Small intestine (tissue), 7 donors: ENCODE measurements around the gene E2F4. TPM values are rescaled to one million over a fixed set of nuclear protein-coding genes. Genes with fewer than 3 reads are reported as not detected.

Experiments used
- DNase-seq, 2 donors: peaks; one replicate each; pipeline versions ENCODE4 v3.0.0 to v3.0.0-alpha.2; 2013
- FAIRE-seq: peaks from 2 replicates; lab custom pipeline; 2012; peaks lifted over from hg19 to GRCh38; lab: Jason Lieb, UNC
- H3K27ac ChIP-seq, 3 donors: one replicate each; pipeline ENCODE4 v1.5.1; 2013; ENCODE audit warnings: low read length in 2 of 3, mild to moderate bottlenecking in 2 of 3, control low read depth in 1 of 3, inconsistent platforms in 1 of 3, low read depth in 1 of 3, moderate library complexity in 1 of 3
- H3K27me3 ChIP-seq, 3 donors: one replicate each; pipeline ENCODE4 v1.6.1; 2013; ENCODE audit warnings: low read length in 3 of 3, inconsistent platforms in 1 of 3; ENCODE audit not compliant: control insufficient read depth in 3 of 3, insufficient read depth in 3 of 3
- H3K36me3 ChIP-seq, 3 donors: one replicate each; pipeline ENCODE4 v1.6.1; 2013; ENCODE audit warnings: low read length in 3 of 3, inconsistent platforms in 1 of 3, low read depth in 1 of 3, mild to moderate bottlenecking in 1 of 3, moderate library complexity in 1 of 3; ENCODE audit not compliant: control insufficient read depth in 3 of 3, insufficient read depth in 2 of 3
- H3K4me1 ChIP-seq, 3 donors: one replicate each; pipeline ENCODE4 v1.6.1; 2013; ENCODE audit warnings: low read length in 2 of 3, inconsistent platforms in 1 of 3, low read depth in 1 of 3, mild to moderate bottlenecking in 1 of 3, moderate library complexity in 1 of 3; ENCODE audit not compliant: control insufficient read depth in 3 of 3, insufficient read depth in 2 of 3
- H3K4me3 ChIP-seq, 3 donors: one replicate each; pipeline ENCODE4 v1.5.1; 2013; ENCODE audit warnings: low read length in 3 of 3, control low read depth in 1 of 3, inconsistent platforms in 1 of 3, low read depth in 1 of 3, mild to moderate bottlenecking in 1 of 3, moderate library complexity in 1 of 3
- H3K9me3 ChIP-seq, 2 donors: one replicate each; pipeline ENCODE4 v1.6.1; 2013; ENCODE audit warnings: low read depth in 1 of 2, low read length in 1 of 2; ENCODE audit not compliant: control insufficient read depth in 2 of 2, insufficient read depth in 1 of 2
- WGBS, 3 donors: extraction: QIAGEN DNeasy Blood & Tissue Kit; methylation state at CpG; one replicate each; pipeline ENCODE4 v1.1.7; 2013; 5-methylcytosine and 5-hydroxymethylcytosine counted together
- polyA plus RNA-seq, 4 donors: library from polyadenylated mRNA; stranded (reverse) in 3 of 4; unstranded in 1 of 4; fragments of 200-250 nt in 3 of 4; fragments of 120-200 nt in 1 of 4; gene quantifications; one replicate each; pipeline versions ENCODE4 v1.2.1 to v1.2.3, GENCODE V29; 2013
- donor health status: healthy with polysubstance abuse.
- donor health status: control.
- donor health status: control.
- donor health status: Bipolar disorder and iron deficiency.
- donor health status: healthy.

E2F4 gene
- polyA plus RNA-seq, 4 donors = 48.6 to 63.7 (median 58.3) TPM

DNA sequence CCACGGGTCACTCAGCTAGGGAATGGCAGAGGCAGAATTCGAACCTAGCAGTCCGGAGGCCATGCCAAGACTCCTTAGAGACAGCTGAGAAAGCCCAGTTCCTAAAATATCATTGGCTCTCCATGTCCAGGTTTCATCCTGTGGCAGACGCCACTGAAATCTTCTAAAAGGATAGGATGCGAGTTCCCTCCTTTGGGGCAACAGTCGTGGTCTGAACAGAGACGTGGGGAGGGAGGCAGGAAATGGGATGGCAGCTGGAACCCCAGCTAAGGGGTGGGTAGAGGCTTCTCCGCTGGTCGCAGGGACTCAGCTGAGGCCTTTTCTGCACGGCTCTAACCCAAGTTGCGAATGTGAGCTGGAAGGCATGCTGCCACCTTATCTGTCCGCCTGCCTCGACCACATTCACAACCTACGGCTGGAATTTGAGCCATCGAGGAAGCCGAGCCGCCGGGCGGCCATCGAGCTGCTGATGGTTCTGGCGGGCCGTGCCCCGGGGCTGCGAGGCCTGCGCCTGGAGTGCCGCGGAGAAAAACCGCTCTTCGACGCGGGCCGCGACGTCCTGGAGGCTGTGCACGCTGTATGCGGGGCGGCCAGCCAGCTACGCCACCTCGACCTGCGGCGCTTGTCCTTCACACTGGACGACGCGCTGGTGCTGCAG, 29.3 kb upstream of the E2F4 start:
- no peak overlapping the region for H3K27ac ChIP-seq
- H3K4me3 ChIP-seq = peak overlapping the region in 2 of 3 donors; percentile 7 to 23
- no peaks in the 10 kb centered on the region for H3K9me3 ChIP-seq
- 16 to 35% (median 27%) methylated on average over 43 to 44 of the region's 44 CpGs for WGBS, 3 donors
- DNase-seq (peak in 1 of 2 donors; percentile 16), FAIRE-seq (no peak)
- peaks cover 4 to 52% (median 24%) of the 10 kb centered on the region in 3 donors for H3K4me1 ChIP-seq
- H3K36me3 ChIP-seq = no peaks in the 10 kb centered on the region
- peaks cover 10 to 74% (median 13%) of the 10 kb centered on the region in 3 donors for H3K27me3 ChIP-seq

GRCh38 chr16:67163164-67163998, 28.6 kb upstream of the E2F4 start:
- Histone ChIP-seq H3K36me3 (no peaks in the 10 kb centered on the region), H3K27me3 (peaks cover 10 to 81% (median 13%) of the 10 kb centered on the region in 3 donors), H3K9me3 (no peaks in the 10 kb centered on the region), H3K4me3 (peak overlapping the region in 2 of 3 donors; percentile 23), H3K27ac (no peak overlapping the region), H3K4me1 (peaks cover 4 to 52% (median 24%) of the 10 kb centered on the region in 3 donors)
- peak in 1 of 2 donors; percentile 79 for DNase-seq
- no peak for FAIRE-seq
- 2 to 4% (median 2%) methylated on average over 81 to 99 of the region's 99 CpGs for WGBS, 3 donors

GRCh38 chr16:67163999-67164558, 27.9 kb upstream of the E2F4 start:
- Histone ChIP-seq H3K4me1 (peaks cover 4 to 46% (median 21%) of the 10 kb centered on the region in 3 donors), H3K36me3 (no peaks in the 10 kb centered on the region), H3K4me3 (peak overlapping the region in 2 of 3 donors; percentile 12 to 23), H3K9me3 (no peaks in the 10 kb centered on the region), H3K27ac (no peak overlapping the region), H3K27me3 (peaks cover 10 to 88% (median 13%) of the 10 kb centered on the region in 3 donors)
- 0 to 2% (median 2%) methylated on average over 31 to 34 of the region's 34 CpGs for WGBS, 3 donors
- DNase-seq = peak in 1 of 2 donors; percentile 29
- no peak for FAIRE-seq

- 1 to 2% (median 2%) methylated on average over 34 to 41 of the region's 41 CpGs for WGBS, 3 donors
- peak; percentile 61 to 71 for DNase-seq
- H3K27ac ChIP-seq = no peak within 1 kb of the TSS
Observed at GRCh38 chr16:67164599-67165061, 27.3 kb upstream of the E2F4 start, which contains the start of gene HSF4. Gene HSF4, plus strand, starts transcription at chr16:67164745. Its CDS starts 67 bp downstream, at chr16:67164812.

DNA sequence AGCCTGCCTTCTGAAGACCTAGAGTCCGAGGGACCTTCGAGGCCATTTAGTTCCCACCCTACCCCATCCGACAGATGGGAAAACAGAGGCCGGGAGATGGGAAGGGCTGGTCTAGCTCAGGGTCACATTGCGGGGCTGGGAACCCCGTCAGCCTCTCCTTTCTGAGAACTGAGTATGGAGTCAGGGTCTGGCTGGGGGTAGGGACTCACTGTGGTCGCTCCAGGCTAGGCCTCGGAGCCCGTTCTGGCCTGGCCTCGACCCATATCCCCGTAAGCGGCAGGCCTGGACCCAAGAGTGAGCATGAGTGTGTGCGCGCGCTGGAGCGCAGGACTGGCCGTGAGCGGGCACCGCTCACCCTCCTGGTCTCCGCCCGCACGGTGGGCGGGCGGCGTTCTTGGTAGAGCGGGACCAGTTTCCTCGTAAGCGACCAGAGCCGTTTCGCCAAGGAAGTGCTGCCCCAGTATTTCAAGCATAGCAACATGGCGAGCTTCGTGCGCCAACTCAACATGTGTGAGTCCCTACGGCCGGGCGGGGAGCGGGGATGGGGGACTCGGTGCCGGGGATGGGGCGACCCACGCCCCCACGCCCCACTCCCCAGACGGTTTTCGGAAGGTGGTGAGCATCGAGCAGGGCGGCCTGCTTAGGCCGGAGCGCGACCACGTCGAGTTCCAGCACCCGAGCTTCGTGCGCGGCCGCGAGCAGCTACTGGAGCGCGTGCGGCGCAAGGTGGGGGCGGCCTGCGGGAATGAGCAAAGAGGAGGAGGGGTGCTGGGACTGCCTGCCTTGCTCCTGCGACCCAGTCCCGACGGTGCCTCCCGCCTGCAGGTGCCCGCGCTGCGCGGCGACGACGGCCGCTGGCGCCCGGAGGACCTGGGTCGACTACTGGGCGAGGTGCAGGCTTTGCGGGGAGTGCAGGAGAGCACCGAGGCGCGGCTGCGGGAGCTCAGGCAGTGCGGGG, 26.6 kb upstream of the E2F4 start:
- WGBS, 3 donors = 6 to 13% (median 9%) methylated on average over 77 to 85 of the region's 85 CpGs
- no peaks in the 10 kb centered on the region for H3K9me3 ChIP-seq
- no peak overlapping the region for H3K27ac ChIP-seq
- no peak overlapping the region for H3K4me3 ChIP-seq
- no peak for FAIRE-seq
- peaks cover 4 to 52% (median 28%) of the 10 kb centered on the region in 3 donors for H3K4me1 ChIP-seq
- peaks cover 10 to 92% (median 13%) of the 10 kb centered on the region in 3 donors for H3K27me3 ChIP-seq
- DNase-seq = peak in 1 of 2 donors; percentile 62
- H3K36me3 ChIP-seq = no peaks in the 10 kb centered on the region

More at GRCh38 chr16:67164599-67165061, 27.3 kb upstream of the E2F4 start, which contains the start of gene HSF4:
- Histone ChIP-seq H3K4me3 (peak within 1 kb of the TSS in 2 of 3 donors; percentile 23), H3K4me1 (peaks cover 4 to 49% (median 22%) of the 10 kb centered on the region in 3 donors), H3K27me3 (peaks cover 10 to 90% (median 13%) of the 10 kb centered on the region in 3 donors), H3K9me3 (no peaks in the 10 kb centered on the region), H3K36me3 (no peaks in the 10 kb centered on the region)
- FAIRE-seq = no peak

- peaks cover 4 to 57% (median 28%) of the 10 kb centered on the region in 3 donors for H3K4me1 ChIP-seq
- no peak for DNase-seq
Observed at GRCh38 chr16:67166110-67166547, 25.8 kb upstream of the E2F4 start.

DNA sequence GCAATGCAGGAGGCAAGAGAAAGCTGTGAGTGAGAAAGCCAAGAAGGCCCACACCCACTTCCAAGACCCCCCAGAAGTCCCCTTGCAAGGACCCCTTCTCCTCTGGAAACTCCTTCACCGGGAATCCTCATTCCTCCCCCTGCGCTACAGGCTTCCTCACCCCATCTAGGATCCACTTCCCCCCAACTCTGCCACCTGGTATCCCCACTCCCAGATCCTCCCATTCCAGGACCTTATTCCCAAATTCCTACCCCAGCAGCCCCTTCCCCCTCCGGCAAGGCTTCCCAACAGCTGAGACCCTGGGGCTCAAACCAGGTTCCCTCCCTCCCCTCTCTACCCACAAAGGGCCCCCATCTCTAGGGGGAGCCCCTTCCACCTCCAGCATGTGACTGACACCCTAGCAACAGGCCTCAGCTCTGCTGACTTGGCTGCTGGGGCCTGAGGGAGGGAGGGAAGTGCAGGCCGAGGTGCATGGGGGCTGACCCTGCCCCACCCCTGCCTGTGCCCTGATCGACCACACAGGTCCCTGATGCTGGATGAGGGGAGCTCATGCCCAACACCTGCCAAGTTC, 25.3 kb upstream of the E2F4 start:
- H3K36me3 ChIP-seq = no peaks in the 10 kb centered on the region
- peaks cover 4 to 54% (median 28%) of the 10 kb centered on the region in 3 donors for H3K4me1 ChIP-seq
- FAIRE-seq (no peak), DNase-seq (no peak)
- no peaks in the 10 kb centered on the region for H3K9me3 ChIP-seq
- peaks cover 10 to 97% (median 13%) of the 10 kb centered on the region in 3 donors for H3K27me3 ChIP-seq
- no peak overlapping the region for H3K27ac ChIP-seq
- no peak overlapping the region for H3K4me3 ChIP-seq
- WGBS, 3 donors = 79 to 81% (median 80%) methylated on average over 5 of the region's 5 CpGs

More at GRCh38 chr16:67166110-67166547, 25.8 kb upstream of the E2F4 start:
- H3K36me3 ChIP-seq = no peaks in the 10 kb centered on the region
- H3K9me3 ChIP-seq = no peaks in the 10 kb centered on the region
- FAIRE-seq = no peak
- H3K4me3 ChIP-seq = no peak overlapping the region
- WGBS, 3 donors = 23 to 40% (median 30%) methylated on average over 10 to 18 of the region's 18 CpGs
- H3K27me3 ChIP-seq = peaks cover 10 to 97% (median 13%) of the 10 kb centered on the region in 3 donors
- H3K27ac ChIP-seq = no peak overlapping the region
